ENCODE measurements around the gene CD302. TPM values are rescaled to one million over a fixed set of nuclear protein-coding genes. Genes with fewer than 3 reads are reported as not detected.
A peak's percentile ranks its signal among the peaks of the same experiment; 100 is the strongest.

The CD302 gene
- total RNA-seq, 1 experiment from 2014 or later: 3.3 TPM

- H3K27me3 ChIP-seq (ENCODE audit: control insufficient read depth, insufficient read depth, low read length): no peaks in the 10 kb centered on the region
- ATAC-seq: no peak
- H3K4me3 ChIP-seq (ENCODE audit: low read depth in 2 of 2, low read length in 2 of 2): no peak overlapping the region
- in situ Hi-C loops (cut with HindIII; ENCODE audit: low pct_unique_long_range_greater_than_20kb, low sequenced_read_pairs): no loop called here
- H3K36me3 ChIP-seq (ENCODE audit: control insufficient read depth, insufficient read depth, low read length): peaks cover 25% of the 10 kb centered on the region
- POLR2A ChIA-PET: no interaction called here
- no peak overlapping the region for H3K27ac ChIP-seq (ENCODE audit: low read length)
- no peaks in the 10 kb centered on the region for H3K4me1 ChIP-seq (ENCODE audit: control insufficient read depth, insufficient read depth, low read length)
- CTCF ChIA-PET: no interaction called here
- intact Hi-C loops (cut with micrococcal nuclease; ENCODE audit: unreplicated experiment): no loop called here
- no TSS peak for BruUV-seq (replicated peaks)
- TF ChIP-seq CTCF (IDR thresholded peaks at IDR 0.05) (no peak), POLR2AphosphoS5 (IDR thresholded peaks at IDR 0.05; ENCODE audit: low read depth, low read length) (0 out of 2 replicates have a peak, but pooled peaks have one; percentile 14)
- no peak for DNase-seq (ENCODE audit: low read depth, low spot score)
- no peaks in the 10 kb centered on the region for H3K9me3 ChIP-seq (ENCODE audit: control insufficient read depth, insufficient read depth, low read depth, low read length)
Measured at GRCh38 chr2:159737292-159737916, 60.6 kb downstream of the CD302 start.

GRCh38 chr2:159736048-159736447, 62.0 kb downstream of the CD302 start:
- POLR2A ChIA-PET: no interaction called here
- BruUV-seq (replicated peaks): no TSS peak
- CTCF ChIA-PET: no interaction called here
- Histone ChIP-seq H3K27me3 (ENCODE audit: control insufficient read depth, insufficient read depth, low read length) (no peaks in the 10 kb centered on the region), H3K9me3 (ENCODE audit: control insufficient read depth, insufficient read depth, low read depth, low read length) (no peaks in the 10 kb centered on the region), H3K4me3 (ENCODE audit: low read depth in 2 of 2, low read length in 2 of 2) (no peak overlapping the region), H3K4me1 (ENCODE audit: control insufficient read depth, insufficient read depth, low read length) (no peaks in the 10 kb centered on the region), H3K36me3 (ENCODE audit: control insufficient read depth, insufficient read depth, low read length) (peaks cover 17% of the 10 kb centered on the region), H3K27ac (ENCODE audit: low read length) (no peak overlapping the region)
- no peak for DNase-seq (ENCODE audit: low read depth, low spot score)
- intact Hi-C loops (cut with micrococcal nuclease; ENCODE audit: unreplicated experiment): no loop called here
- in situ Hi-C loops (cut with HindIII; ENCODE audit: low pct_unique_long_range_greater_than_20kb, low sequenced_read_pairs): no loop called here
- ATAC-seq: no peak
- TF ChIP-seq POLR2AphosphoS5 (IDR thresholded peaks at IDR 0.05; ENCODE audit: low read depth, low read length): no peak
- no peak for TF ChIP-seq CTCF (IDR thresholded peaks at IDR 0.05)
- no peak for TF ChIP-seq TCF7L2 (IDR thresholded peaks at IDR 0.05; ENCODE audit: low read depth, low read length)
- TF ChIP-seq SIN3A (IDR thresholded peaks at IDR 0.05; ENCODE audit: borderline replicate concordance, insufficient read depth, low read depth, low read length): no peak
- no peak for TF ChIP-seq REST (IDR thresholded peaks at IDR 0.05; ENCODE audit: insufficient read depth in 1 of 2, low read depth in 2 of 2, low read length in 1 of 2)
